ENCODE results near the gene RPL10A.

The RPL10A gene

GRCh38 chr6:35452183-35453090 lies 15.8 kb upstream of the RPL10A start, which contains the start of gene FANCE:
TSS of gene FANCE (plus strand) at chr6:35452338. CDS start at chr6:35452546, 208 bp downstream.
- H3K27me3 ChIP-seq (ENCODE audit: insufficient read depth, low read length): peaks cover 5% of the 10 kb centered on the region
- peak within 1 kb of the TSS; percentile 57 for H3K4me3 ChIP-seq (ENCODE audit: low read length)
- H2AFZ ChIP-seq (ENCODE audit: low read depth, low read length): peak within 1 kb of the TSS; percentile 93
- peaks cover 28% of the 10 kb centered on the region for H3K4me1 ChIP-seq (ENCODE audit: insufficient read depth, low read length)
- H3K36me3 ChIP-seq (ENCODE audit: insufficient read depth, low read length): peaks cover 2% of the 10 kb centered on the region
- no peaks in the 10 kb centered on the region for H3K9me3 ChIP-seq (ENCODE audit: low read length)

- peaks cover 6% of the 10 kb centered on the region for H3K36me3 ChIP-seq (ENCODE audit: insufficient read depth, low read length)
- no peaks in the 10 kb centered on the region for H3K9me3 ChIP-seq (ENCODE audit: low read length)
- peaks cover 28% of the 10 kb centered on the region for H3K4me1 ChIP-seq (ENCODE audit: insufficient read depth, low read length)
- peaks cover 5% of the 10 kb centered on the region for H3K27me3 ChIP-seq (ENCODE audit: insufficient read depth, low read length)
- peak overlapping the region; percentile 57 for H3K4me3 ChIP-seq (ENCODE audit: low read length)
- peak overlapping the region; percentile 93 for H2AFZ ChIP-seq (ENCODE audit: low read depth, low read length)
Observed at GRCh38 chr6:35453236-35453635, 15.0 kb upstream of the RPL10A start.

DNA sequence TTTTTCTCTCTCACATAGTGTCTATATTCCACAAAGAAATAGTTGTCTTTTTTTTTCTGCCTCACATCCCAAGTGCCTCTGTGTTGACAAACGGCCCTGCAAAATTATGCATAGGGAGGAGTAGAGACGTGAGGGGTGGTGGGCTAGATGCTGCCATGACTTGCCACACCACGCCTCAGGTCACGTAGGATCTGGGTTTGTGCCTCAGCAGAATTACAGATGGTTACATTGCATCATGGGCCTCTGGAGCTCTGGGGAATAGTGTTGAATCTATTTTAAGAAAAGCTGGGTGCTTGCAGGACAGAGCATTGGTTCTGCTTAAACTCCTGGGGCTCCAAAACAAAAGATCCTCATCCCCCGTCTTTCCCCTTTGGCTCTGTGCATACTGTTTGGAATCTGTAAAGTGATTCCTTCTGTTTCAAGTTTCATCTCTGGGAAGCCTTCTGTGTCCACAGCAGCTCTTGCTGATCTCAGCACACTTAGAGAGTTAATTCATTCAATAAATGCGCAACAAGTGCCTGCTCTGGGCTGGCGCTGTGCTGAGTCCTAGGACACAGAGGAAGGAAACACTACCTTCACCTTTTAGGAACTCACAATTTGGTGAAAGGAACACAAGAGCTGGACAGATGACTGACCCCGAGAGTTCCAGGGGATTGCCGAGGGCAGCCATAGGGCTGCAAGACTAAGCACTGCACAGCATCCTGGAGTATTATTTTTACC lies 13.7 kb upstream of the RPL10A start:
- H3K9me3 ChIP-seq (ENCODE audit: low read length): no peaks in the 10 kb centered on the region
- peaks cover 28% of the 10 kb centered on the region for H3K4me1 ChIP-seq (ENCODE audit: insufficient read depth, low read length)
- H3K36me3 ChIP-seq (ENCODE audit: insufficient read depth, low read length): peaks cover 15% of the 10 kb centered on the region
- no peak overlapping the region for H2AFZ ChIP-seq (ENCODE audit: low read depth, low read length)
- H3K4me3 ChIP-seq (ENCODE audit: low read length): no peak overlapping the region
- peaks cover 5% of the 10 kb centered on the region for H3K27me3 ChIP-seq (ENCODE audit: insufficient read depth, low read length)

DNA sequence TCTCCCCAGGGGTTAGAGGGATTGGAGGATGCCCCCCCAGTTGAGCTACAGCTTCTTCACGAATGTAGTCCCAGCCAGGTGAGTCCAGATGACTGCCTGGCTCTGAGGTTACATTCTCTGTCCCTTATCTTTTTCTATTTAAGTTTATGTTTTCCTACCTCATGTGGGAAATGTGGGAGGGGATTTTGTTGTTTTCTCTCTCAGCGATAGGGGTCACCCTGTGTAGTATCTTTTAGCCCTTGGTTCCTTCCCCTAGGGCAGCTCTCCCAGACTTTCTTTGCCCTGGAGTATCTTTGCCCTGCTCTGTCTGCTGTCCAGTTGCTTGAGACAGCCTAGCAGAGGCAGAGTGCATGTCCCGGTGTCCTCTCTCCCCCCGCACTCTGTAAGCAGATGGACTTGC lies 10.3 kb upstream of the RPL10A start:
- H3K36me3 ChIP-seq (ENCODE audit: insufficient read depth, low read length): peaks cover 31% of the 10 kb centered on the region

DNA sequence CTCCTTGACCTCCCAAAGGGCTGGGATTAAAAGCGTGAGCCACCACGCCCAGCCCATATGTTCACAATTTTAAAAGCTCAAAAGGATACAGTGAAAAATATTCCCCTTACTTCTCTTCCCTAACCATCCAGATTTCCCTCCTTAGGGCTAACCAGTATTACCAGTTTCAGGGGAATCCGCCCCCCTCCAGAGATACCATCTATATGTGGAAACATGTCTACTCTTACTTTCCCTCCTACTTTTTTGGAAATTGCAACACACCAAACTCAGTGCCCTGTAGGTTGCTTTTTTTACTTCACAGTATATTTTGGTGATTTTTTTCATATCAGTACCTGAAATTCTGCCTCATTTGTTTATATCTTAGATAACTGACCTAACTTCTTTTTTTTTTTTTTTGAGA lies 6.9 kb upstream of the RPL10A start:
- H3K36me3 ChIP-seq (ENCODE audit: insufficient read depth, low read length): peaks cover 31% of the 10 kb centered on the region
- H3K9me3 ChIP-seq (ENCODE audit: low read length): no peaks in the 10 kb centered on the region
- H2AFZ ChIP-seq (ENCODE audit: low read depth, low read length): no peak overlapping the region
- H3K27me3 ChIP-seq (ENCODE audit: insufficient read depth, low read length): no peaks in the 10 kb centered on the region
- H3K4me1 ChIP-seq (ENCODE audit: insufficient read depth, low read length): no peaks in the 10 kb centered on the region
- H3K4me3 ChIP-seq (ENCODE audit: low read length): no peak overlapping the region

More for the DNA sequence above, 10.3 kb upstream of the RPL10A start:
- no peaks in the 10 kb centered on the region for H3K27me3 ChIP-seq (ENCODE audit: insufficient read depth, low read length)
- no peak overlapping the region for H2AFZ ChIP-seq (ENCODE audit: low read depth, low read length)
- H3K4me3 ChIP-seq (ENCODE audit: low read length): no peak overlapping the region
- H3K4me1 ChIP-seq (ENCODE audit: insufficient read depth, low read length): peaks cover 19% of the 10 kb centered on the region
- no peaks in the 10 kb centered on the region for H3K9me3 ChIP-seq (ENCODE audit: low read length)

GRCh38 chr6:35463292-35463691 lies 4.9 kb upstream of the RPL10A start:
- Histone ChIP-seq H3K9me3 (ENCODE audit: low read length) (no peaks in the 10 kb centered on the region), H2AFZ (ENCODE audit: low read depth, low read length) (no peak overlapping the region), H3K36me3 (ENCODE audit: insufficient read depth, low read length) (peaks cover 29% of the 10 kb centered on the region), H3K27me3 (ENCODE audit: insufficient read depth, low read length) (no peaks in the 10 kb centered on the region), H3K4me1 (ENCODE audit: insufficient read depth, low read length) (no peaks in the 10 kb centered on the region), H3K4me3 (ENCODE audit: low read length) (no peak overlapping the region)

- H3K27me3 ChIP-seq (ENCODE audit: insufficient read depth, low read length): no peaks in the 10 kb centered on the region
- H3K36me3 ChIP-seq (ENCODE audit: insufficient read depth, low read length): peaks cover 26% of the 10 kb centered on the region
Observed at GRCh38 chr6:35465646-35466045, 2.6 kb upstream of the RPL10A start.

GRCh38 chr6:35468980-35469750 lies 964 bp downstream of the RPL10A start:
- H3K27me3 ChIP-seq (ENCODE audit: insufficient read depth, low read length): no peaks in the 10 kb centered on the region
- no peaks in the 10 kb centered on the region for H3K9me3 ChIP-seq (ENCODE audit: low read length)
- H3K36me3 ChIP-seq (ENCODE audit: insufficient read depth, low read length): peaks cover 40% of the 10 kb centered on the region
- H2AFZ ChIP-seq (ENCODE audit: low read depth, low read length): no peak overlapping the region
- H3K4me1 ChIP-seq (ENCODE audit: insufficient read depth, low read length): peaks cover 18% of the 10 kb centered on the region
- H3K4me3 ChIP-seq (ENCODE audit: low read length): peak overlapping the region; percentile 62

More at GRCh38 chr6:35465646-35466045, 2.6 kb upstream of the RPL10A start:
- Histone ChIP-seq H3K4me3 (ENCODE audit: low read length) (no peak overlapping the region), H3K9me3 (ENCODE audit: low read length) (no peaks in the 10 kb centered on the region), H3K4me1 (ENCODE audit: insufficient read depth, low read length) (peaks cover 13% of the 10 kb centered on the region), H2AFZ (ENCODE audit: low read depth, low read length) (no peak overlapping the region)

DNA sequence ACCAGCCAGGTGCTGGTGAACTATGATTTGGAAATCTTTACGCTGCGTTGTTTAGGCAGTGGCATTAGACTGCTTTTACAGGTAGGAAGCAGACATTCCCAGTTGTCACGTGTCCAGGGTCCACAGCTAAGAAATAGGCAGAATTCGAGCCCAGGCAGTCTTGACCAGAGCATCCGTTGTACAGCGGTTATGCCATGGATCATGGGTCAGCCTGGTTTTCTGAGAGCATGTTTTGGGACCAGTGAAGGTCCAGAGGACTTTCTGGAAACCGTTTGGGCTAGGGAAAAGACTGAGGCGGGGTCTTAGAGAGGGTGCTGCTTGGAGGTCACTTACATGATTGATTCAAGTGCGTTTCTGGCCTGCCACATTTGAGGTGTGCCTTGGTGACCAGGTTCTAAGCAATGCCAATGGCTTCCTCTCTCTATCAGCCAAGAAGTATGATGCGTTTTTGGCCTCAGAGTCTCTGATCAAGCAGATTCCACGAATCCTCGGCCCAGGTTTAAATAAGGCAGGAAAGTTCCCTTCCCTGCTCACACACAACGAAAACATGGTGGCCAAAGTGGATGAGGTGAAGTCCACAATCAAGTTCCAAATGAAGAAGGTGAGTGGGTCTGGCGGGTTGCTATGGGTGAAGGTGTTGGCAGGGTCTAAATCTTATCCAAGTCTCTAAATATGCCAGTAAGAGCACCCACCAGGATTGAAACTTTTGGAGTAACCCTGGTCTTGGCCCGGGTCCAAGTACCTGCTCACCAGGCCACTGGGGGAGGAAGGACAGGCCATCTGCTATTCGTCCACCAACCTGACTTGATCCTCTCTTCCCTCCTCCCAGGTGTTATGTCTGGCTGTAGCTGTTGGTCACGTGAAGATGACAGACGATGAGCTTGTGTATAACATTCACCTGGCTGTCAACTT lies 1.8 kb downstream of the RPL10A start:
- no peaks in the 10 kb centered on the region for H3K27me3 ChIP-seq (ENCODE audit: insufficient read depth, low read length)
- no peak overlapping the region for H2AFZ ChIP-seq (ENCODE audit: low read depth, low read length)
- peaks cover 42% of the 10 kb centered on the region for H3K36me3 ChIP-seq (ENCODE audit: insufficient read depth, low read length)
- no peaks in the 10 kb centered on the region for H3K9me3 ChIP-seq (ENCODE audit: low read length)
- H3K4me1 ChIP-seq (ENCODE audit: insufficient read depth, low read length): peaks cover 18% of the 10 kb centered on the region
- peak overlapping the region; percentile 62 for H3K4me3 ChIP-seq (ENCODE audit: low read length)

DNA sequence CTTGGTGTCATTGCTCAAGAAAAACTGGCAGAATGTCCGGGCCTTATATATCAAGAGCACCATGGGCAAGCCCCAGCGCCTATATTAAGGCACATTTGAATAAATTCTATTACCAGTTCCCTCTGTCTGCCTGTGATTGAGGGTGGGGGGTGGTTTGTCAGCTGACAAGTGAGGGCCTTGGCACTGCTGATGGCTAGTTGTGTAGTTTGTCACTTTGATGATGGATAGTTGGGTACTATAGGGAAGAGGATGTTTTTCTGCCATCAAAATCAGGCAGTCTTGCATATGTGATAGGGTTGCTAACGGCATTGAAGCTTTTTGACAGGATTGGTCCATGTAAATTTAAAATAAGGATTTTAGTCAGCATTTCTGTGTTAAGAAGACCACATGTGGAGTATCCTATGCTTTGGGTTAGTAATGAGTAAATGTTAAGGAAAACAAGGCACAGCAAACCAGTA lies 2.5 kb downstream of the RPL10A start:
- H3K36me3 ChIP-seq (ENCODE audit: insufficient read depth, low read length): peaks cover 49% of the 10 kb centered on the region
- H3K4me1 ChIP-seq (ENCODE audit: insufficient read depth, low read length): peaks cover 18% of the 10 kb centered on the region
- no peaks in the 10 kb centered on the region for H3K9me3 ChIP-seq (ENCODE audit: low read length)
- H2AFZ ChIP-seq (ENCODE audit: low read depth, low read length): no peak overlapping the region
- no peaks in the 10 kb centered on the region for H3K27me3 ChIP-seq (ENCODE audit: insufficient read depth, low read length)
- no peak overlapping the region for H3K4me3 ChIP-seq (ENCODE audit: low read length)

DNA sequence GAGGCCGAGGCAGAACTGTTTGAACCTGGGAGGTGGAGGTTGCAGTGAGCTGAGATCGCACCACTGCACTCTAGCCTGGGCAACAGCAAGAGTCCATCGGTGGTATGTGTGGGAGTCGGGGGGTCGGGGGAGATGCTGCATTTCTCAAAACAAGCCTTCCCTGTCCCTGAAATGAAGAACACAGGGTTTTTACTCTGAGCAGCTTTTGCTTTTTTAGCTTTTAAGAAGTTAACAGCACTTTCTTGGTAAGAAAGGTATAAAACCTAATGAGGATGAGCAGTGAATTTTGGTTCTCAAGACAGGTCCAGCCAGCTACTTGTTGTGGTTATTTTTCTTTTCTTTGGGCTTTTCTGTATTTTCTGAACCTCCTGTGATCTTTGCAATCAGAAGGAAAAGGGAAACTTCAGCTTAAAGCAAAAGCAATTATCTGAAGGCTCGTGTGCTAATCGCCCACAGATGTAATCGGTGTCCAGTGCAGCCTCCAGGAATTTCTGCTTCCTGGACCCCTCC lies 3.7 kb downstream of the RPL10A start:
- Histone ChIP-seq H3K9me3 (ENCODE audit: low read length) (no peaks in the 10 kb centered on the region), H3K27me3 (ENCODE audit: insufficient read depth, low read length) (no peaks in the 10 kb centered on the region), H3K4me1 (ENCODE audit: insufficient read depth, low read length) (peaks cover 18% of the 10 kb centered on the region), H2AFZ (ENCODE audit: low read depth, low read length) (no peak overlapping the region), H3K36me3 (ENCODE audit: insufficient read depth, low read length) (peaks cover 49% of the 10 kb centered on the region), H3K4me3 (ENCODE audit: low read length) (no peak overlapping the region)

All from neuron (in vitro differentiated cells).